Activated CD4-positive, alpha-beta T cell treated with anti-CD3 and anti-CD28 coated beads for 4 hours (primary cell): Measurements from ENCODE around the gene GRIN2A.

Experiments
- DNase-seq, 2 donors: peaks; one replicate each; pipeline ENCODE4 v3.0.0-alpha.2; 2020

GRIN2A gene

GRCh38 chr16:10027553-10027952 is 154.7 kb downstream of the GRIN2A start:
- no peak for DNase-seq

GRCh38 chr16:10026593-10026992 is 155.6 kb downstream of the GRIN2A start:
- no peak for DNase-seq

DNA sequence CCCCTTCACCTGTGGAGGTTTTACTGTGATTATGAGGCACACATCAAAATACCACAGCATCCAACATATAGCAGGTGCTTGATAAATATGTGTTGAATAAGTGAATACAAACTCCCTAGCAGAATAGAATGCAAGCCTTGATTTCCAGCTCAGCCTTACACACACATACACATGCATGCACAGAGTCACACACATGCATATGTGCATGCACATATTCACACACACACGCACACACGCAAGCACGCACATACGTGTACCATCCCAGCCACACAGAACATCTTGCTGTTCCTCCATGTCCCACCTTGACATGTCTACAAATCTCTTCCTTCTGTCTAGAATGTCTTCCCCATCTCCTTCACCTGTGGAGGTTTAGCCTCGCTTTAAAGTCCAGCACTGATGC is 160.1 kb downstream of the GRIN2A start:
- DNase-seq, result no peak

DNA sequence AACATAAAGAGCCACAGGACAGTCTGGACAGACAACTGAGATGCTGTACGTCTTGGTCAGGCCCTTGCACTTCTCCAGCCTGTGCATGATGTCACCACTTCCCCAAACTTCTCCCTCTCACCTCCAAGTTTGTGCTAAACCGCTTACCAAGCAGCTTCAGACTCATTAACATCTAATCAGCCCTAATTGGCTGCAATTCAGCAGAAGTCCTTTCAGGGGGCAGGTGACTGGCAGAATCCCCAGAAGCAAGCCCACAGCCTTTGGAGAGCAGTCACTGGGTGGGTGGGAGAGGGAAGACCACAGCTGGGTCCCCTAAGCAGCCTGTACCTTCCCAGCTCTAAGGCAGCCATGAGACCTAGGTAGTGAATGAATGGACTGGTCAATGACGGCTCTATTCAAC is 161.4 kb downstream of the GRIN2A start:
- DNase-seq, result no peak

DNA sequence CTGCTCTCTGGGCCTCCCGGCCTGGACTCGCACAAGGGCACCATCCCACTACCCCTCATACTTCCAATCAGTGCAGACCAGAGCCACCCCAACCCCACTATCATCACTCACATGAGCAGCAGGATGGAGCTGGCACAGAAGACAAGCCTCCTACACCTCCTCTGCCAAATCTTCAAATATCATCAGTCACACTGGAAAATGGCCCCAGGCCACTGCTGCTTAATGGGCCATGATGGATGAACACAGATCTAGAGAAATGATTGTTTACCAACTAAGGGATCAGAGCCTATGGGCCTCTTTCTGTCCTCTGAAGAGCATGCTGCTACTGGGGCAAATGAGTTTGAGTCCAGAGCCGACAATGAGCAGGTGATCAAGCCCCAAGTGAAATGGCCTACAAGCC is 165.5 kb downstream of the GRIN2A start:
- no peak for DNase-seq

GRCh38 chr16:10015397-10015796 is 166.8 kb downstream of the GRIN2A start:
- DNase-seq, result no peak

DNA sequence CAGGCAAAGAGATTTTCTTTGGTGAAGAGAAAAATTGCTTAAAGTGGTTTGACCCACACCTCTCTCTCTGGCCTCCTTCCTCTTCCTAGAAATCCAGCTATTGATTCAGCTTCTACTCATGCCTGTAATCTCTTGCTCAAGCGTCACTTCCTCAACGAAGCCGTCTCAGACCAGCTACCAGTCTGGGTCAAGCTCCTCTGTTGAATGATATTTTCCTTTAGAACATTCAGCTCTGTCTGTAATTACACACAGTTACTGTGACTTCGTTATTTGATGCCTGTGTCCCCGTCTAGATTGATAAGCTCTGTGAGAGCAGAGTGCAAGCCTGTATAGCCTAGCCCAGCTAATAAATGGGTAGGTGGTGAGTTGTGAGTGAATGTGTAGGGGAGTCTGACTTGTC is 168.5 kb downstream of the GRIN2A start:
- no peak for DNase-seq

GRCh38 chr16:10013364-10013763 is 168.9 kb downstream of the GRIN2A start:
- DNase-seq, result no peak

GRCh38 chr16:10009684-10010083 is 172.5 kb downstream of the GRIN2A start:
- no peak for DNase-seq

GRCh38 chr16:10003486-10003885 is 178.7 kb downstream of the GRIN2A start:
- no peak for DNase-seq

DNA sequence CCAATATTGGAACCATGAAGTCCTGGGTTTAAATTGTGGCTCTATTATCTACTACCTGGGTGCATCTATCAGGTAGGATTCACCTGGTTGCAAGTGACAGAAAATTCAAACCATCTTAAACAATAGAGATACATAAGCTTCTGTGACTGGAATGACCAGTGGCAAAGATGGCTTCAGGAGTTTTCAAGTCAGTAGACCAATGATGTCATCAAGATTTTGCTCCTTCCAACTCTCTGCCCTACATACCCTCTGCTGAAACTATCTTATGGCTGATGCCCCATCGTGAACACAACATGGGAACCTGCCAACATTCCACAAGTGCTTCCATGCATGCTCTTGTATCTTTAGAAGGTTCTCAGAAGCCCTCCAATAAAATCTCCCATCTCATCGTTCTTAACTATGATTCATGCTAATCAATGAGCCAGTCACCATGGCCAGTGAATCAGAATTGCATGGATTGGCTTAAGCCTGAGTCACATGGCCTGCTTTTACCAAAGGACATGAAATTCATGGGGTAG is 180.9 kb downstream of the GRIN2A start:
- DNase-seq, result no peak

- no peak for DNase-seq
These were observed 186.0 kb downstream of the GRIN2A start for GRCh38 chr16:9996221-9996620.

DNA sequence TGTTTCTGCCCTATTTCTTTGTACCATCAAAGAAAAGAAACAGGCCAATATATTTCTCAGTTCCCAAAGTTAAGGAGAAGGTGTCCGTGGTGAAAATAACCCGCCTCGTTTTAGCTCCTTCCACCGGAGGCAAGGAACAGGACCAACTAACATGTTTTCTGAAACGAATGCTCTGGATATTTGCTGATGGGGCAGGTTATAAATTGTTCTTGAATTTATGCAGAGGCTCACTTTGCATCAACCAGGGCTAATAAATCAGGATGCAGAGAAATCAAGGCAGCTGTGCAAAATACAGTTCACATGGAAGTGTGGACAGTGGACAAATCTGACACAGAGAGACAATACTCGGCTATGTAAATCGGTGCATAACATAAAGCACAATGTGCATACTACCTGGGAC is 189.8 kb downstream of the GRIN2A start:
- no peak for DNase-seq

DNA sequence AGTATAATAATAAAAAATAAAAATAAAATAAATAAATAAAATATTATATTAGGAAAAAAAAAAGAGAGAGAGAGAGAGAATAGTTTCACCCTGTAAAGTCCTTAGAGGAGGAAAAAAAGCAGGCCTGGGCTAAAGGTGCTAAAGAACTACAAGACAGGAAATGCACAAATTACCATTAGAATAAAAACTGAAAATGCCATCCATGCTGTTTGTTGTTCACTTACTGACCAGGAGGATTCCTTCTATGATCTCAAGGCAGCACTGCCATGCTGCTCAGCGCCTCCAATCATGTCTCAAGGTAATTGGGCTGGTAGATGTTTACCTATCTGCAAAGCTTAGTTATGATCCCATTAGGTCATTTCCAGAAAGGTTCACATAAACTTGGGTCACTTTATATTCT is 201.2 kb downstream of the GRIN2A start:
- no peak for DNase-seq

DNA sequence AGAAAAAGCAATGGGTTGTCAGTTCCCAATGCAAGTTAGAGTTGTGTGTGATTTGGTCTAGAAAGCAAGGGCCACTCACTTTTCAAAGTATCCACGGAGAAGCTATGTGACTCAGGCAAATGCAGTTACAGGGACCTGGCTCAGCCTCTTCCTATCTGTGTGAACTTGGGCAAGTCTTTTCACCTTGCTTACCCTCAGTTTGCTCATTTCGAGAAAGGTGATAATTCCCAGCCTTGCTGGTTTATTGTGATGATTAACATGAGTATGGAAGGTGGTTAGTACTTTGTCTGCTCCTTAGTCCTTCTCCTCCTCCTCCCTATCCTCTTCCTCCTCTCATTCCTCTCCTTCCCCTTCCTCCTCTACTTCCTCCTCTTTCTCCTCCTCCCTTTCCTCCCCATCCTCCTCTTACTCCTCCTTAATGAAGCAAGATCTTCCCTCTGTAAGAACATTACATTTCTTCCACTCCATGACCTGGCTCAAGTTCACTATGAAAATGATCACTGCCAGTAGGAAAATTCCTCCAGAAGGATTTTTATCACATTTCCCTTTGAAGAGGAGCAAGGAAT is 204.0 kb downstream of the GRIN2A start:
- DNase-seq, result no peak

DNA sequence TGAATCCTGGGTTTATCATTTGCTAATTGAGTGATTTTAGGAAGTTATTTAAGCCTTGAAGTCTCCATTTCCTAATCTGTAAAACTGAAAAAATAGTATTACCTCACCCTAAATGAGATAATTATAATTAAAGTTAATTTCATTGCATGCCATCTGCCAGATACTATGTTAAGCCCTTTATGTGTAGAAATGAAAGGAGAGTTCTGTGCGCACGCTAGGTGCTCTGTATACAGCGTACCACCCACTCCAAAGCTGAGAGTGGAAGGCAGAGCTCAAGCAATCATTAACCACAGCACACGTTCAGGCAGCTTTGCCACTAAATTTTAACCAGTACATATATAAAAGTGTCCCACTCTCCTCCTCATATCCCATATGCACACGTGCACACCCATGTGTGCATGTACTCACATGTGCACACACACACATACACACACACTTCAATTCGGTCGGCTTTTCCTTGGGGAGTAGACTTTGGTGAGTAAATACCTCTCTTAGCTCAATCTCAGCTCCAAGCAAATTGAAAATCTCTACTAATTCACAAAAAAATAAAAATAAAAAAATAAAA is 204.8 kb downstream of the GRIN2A start:
- no peak for DNase-seq

GRCh38 chr16:9976601-9977000 is 205.6 kb downstream of the GRIN2A start:
- no peak for DNase-seq

- DNase-seq, result no peak
These were observed 210.3 kb downstream of the GRIN2A start for GRCh38 chr16:9971907-9972306.

GRCh38 chr16:9970796-9971195 is 211.4 kb downstream of the GRIN2A start:
- DNase-seq, result no peak

GRCh38 chr16:9970244-9970643 is 212.0 kb downstream of the GRIN2A start:
- DNase-seq, result no peak

DNA sequence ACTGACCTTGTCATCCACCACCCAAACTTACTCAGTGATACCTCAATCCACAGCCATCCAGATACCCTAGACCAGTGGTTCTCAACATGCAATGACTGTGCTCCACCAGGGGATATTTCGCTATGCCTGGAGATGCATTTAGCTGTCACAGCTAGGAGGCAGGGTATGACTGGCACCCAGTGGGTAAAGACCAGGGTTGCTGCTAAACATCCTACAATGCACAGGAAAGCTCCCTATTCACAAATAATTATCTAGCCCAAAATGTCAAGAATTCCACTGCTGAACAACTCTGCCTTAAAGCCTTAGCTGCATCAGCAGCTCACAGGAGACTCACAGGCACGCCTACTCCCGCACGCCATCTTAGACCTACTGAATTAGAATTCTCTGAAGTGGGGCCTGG is 212.6 kb downstream of the GRIN2A start:
- no peak for DNase-seq

DNA sequence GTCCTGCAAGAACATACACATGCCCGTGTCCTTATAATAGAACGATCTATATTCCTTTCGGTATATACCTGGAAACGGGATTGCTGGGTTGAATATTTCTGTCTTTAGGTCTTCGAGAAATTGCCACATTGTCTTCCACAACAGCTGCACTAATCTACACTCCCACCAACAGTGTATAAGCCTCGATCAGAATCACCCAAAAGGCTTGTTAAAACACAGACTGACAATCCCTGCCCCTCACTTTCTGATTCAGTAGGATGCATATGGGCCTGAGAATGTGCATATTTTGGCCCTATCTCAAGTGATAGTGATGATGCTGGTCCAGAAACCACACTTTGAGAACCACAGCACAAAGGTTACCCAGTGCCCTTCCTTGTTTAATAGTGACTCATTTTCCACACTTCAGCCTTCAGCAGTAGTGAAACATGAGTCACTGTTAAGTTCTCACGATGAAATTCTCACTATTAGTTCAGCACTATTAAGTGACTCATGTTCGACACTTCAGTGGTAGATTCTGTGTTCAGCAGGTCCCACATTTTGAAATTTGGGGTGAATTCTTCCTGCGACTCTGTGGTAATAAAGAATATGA is 215.6 kb downstream of the GRIN2A start:
- no peak for DNase-seq

DNA sequence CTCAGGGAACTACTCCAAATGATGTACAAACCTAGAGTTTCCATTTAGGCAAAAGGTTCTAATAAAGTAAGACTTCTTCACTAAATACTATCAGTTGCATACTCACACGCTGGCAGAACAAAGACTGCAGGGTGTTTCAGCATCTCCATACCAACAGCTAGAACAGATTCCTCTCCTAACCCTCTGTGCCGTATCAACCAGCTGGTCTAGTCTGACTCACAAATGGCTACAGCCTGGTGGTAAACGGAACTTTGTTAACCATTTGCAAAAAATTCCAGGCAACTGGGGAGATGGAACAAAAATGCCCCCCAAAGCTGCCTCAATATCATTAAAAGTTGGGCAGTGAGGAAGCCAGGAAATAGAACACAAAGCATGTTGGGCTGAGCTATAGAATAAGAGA is 217.1 kb downstream of the GRIN2A start:
- no peak for DNase-seq

GRCh38 chr16:9964426-9964825 is 217.8 kb downstream of the GRIN2A start:
- no peak for DNase-seq

DNA sequence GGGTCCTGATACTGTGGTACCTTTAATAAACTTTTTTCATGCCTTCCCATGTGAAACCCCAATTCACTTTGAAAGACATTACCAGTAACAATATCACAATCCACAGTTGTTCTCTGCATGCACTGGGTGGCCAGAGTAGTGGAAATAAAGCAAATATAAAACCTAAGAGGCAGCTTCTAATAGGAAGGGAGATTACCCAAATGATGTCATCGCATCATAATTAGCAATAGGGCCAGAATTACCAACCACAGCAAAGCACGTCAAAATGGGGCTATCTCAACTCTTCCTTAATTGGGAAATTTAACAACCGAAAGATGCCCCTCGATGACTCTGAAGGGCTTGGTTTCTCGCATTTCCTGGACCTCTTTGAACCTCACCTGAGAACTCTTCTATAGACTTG is 224.8 kb downstream of the GRIN2A start:
- no peak for DNase-seq
